B cell (primary cell): ENCODE results near the gene STK33. TPM values are rescaled to one million over a fixed set of nuclear protein-coding genes. Genes with fewer than 3 reads are reported as not detected.

ENCODE experiments used
- ATAC-seq: fragments of 200-7000 bp; cut with Tn5 transposase; one replicate; pipeline ENCODE4 v1.10.0; 2021; ENCODE audit warnings: low read depth, mild to moderate bottlenecking, moderate number of reproducible peaks, moderate library complexity
- CTCF ChIA-PET: fragments of 350-600 bp; sonication (Branson Sonifier 250); formaldehyde crosslinking; loops from one replicate; lab custom pipeline; 2021; ENCODE audit warnings: antibody characterized with exemption, inconsistent platforms; lab: Charles Lee
- POLR2A ChIA-PET: fragments of 350-600 bp; sonication (Branson Sonifier 250); formaldehyde crosslinking; loops from one replicate; lab custom pipeline; 2021; ENCODE audit warnings: antibody characterized with exemption; lab: Charles Lee
- DNase-seq: peaks from one replicate; pipeline ENCODE4 v3.0.0; 2013
- H2AFZ ChIP-seq: 2 replicates; pipeline ENCODE4 v1.6.1; 2012; ENCODE audit warnings: mild to moderate bottlenecking, low read depth, low read length; ENCODE audit not compliant: insufficient read depth, poor library complexity, severe bottlenecking
- H3K27ac ChIP-seq, 2 donors: 1 replicate in 1 of 2; 2 replicates in 1 of 2; pipeline ENCODE4 v1.5.1; 2012 to 2013; ENCODE audit warnings: low read length in 2 of 2, mild to moderate bottlenecking in 2 of 2, moderate library complexity in 1 of 2
- H3K27me3 ChIP-seq, 4 experiments: fragments of 200-600 bp in 1 of 4; sonication (generic) in 1 of 4; replicated peaks in 1 of 4; 1 replicate in 2 of 4; 2 replicates in 2 of 4; pipeline versions ENCODE4 v1.6.1 to v1.7.0; 2013 to 2016; ENCODE audit warnings: low read length in 3 of 4, mild to moderate bottlenecking in 2 of 4, mixed read lengths in 1 of 4, moderate library complexity in 1 of 4; ENCODE audit not compliant: insufficient read depth in 4 of 4, control insufficient read depth in 3 of 4; ENCODE audit errors: control extremely low read depth in 1 of 4
- H3K36me3 ChIP-seq, 2 experiments: replicated peaks in 1 of 2; 1 replicate in 1 of 2; 2 replicates in 1 of 2; pipeline versions ENCODE4 v1.6.1 to v1.7.1; 2013; ENCODE audit warnings: low read length in 1 of 2; ENCODE audit not compliant: insufficient read depth in 2 of 2, control insufficient read depth in 1 of 2; ENCODE audit errors: control extremely low read depth in 1 of 2, extremely low read depth in 1 of 2
- H3K4me1 ChIP-seq, 2 donors: fragments of 200-600 bp in 1 of 2; sonication (generic) in 1 of 2; 1 replicate in 1 of 2; 2 replicates in 1 of 2; pipeline versions ENCODE4 v1.5.1 to v1.6.1; 2013 to 2017; ENCODE audit warnings: low read length in 2 of 2; ENCODE audit not compliant: control insufficient read depth in 2 of 2, insufficient read depth in 2 of 2
- H3K4me2 ChIP-seq: replicated peaks from 2 replicates; pipeline ENCODE3; 2012; ENCODE audit warnings: mild to moderate bottlenecking, low read depth, low read length; ENCODE audit not compliant: poor library complexity, severe bottlenecking
- H3K4me3 ChIP-seq, 5 experiments: fragments of 200-600 bp in 1 of 5; sonication (generic) in 1 of 5; 1 replicate in 3 of 5; 2 replicates in 2 of 5; pipeline versions ENCODE4 v1.5.1 to v1.7.0; 2011 to 2016; ENCODE audit warnings: low read length in 4 of 5, mild to moderate bottlenecking in 4 of 5, low read depth in 2 of 5, control low read depth in 1 of 5, moderate library complexity in 1 of 5; ENCODE audit not compliant: insufficient read depth in 1 of 5; ENCODE audit errors: control extremely low read depth in 1 of 5, extremely low read depth in 1 of 5
- H3K79me2 ChIP-seq: fragments of 200-600 bp; sonication (generic); one replicate; pipeline ENCODE4 v1.6.0; 2016; ENCODE audit warnings: low read length; ENCODE audit not compliant: control insufficient read depth, insufficient read depth
- H3K9ac ChIP-seq: fragments of 200-600 bp; sonication (generic); 2 replicates; pipeline ENCODE4 v1.6.1; 2017; ENCODE audit warnings: mild to moderate bottlenecking, low read length, moderate library complexity
- H3K9me3 ChIP-seq, 3 donors: one replicate each; pipeline versions ENCODE4 v1.6.1 to v1.7.1; 2013; ENCODE audit warnings: low read length in 2 of 3; ENCODE audit not compliant: control insufficient read depth in 2 of 3, insufficient read depth in 1 of 3; ENCODE audit errors: control extremely low read depth in 1 of 3
- H4K20me1 ChIP-seq: 2 replicates; pipeline ENCODE4 v1.6.0; 2012; ENCODE audit warnings: mild to moderate bottlenecking, low read length; ENCODE audit not compliant: insufficient read depth, control insufficient read depth, poor library complexity, severe bottlenecking
- H3K27ac Mint-ChIP-seq: one replicate; pipeline ENCODE4 v1.8.0; 2021; ENCODE audit warnings: mixed read lengths
- H3K27me3 Mint-ChIP-seq: one replicate; pipeline ENCODE4 v1.8.0; 2021; ENCODE audit warnings: mixed read lengths
- H3K4me1 Mint-ChIP-seq: one replicate; pipeline ENCODE4 v1.8.0; 2021; ENCODE audit warnings: mixed read lengths
- H3K4me3 Mint-ChIP-seq: one replicate; pipeline ENCODE4 v1.8.0; 2021; ENCODE audit warnings: mixed read lengths
- H3K9me3 Mint-ChIP-seq: one replicate; pipeline ENCODE4 v1.8.0; 2022; ENCODE audit warnings: mixed read lengths; ENCODE audit not compliant: insufficient read depth
- EZH2 ChIP-seq: IDR thresholded peaks from 2 replicates; pipeline ENCODE4 v1.6.1; 2012; ENCODE audit warnings: borderline replicate concordance, low read depth, mild to moderate bottlenecking, moderate library complexity, low read length; ENCODE audit not compliant: insufficient read depth, poor library complexity, severe bottlenecking
- WGBS: methylation state at CpG from one replicate; pipeline ENCODE4 v1.1.5; 2013; ENCODE audit warnings: missing lambda C conversion rate; ENCODE audit not compliant: insufficient coverage; 5-methylcytosine and 5-hydroxymethylcytosine counted together
- intact Hi-C: fragments of 100-400 bp; cut with micrococcal nuclease; formaldehyde crosslinking; loops from one replicate; pipeline ENCODE4 v1.10.0; 2022
- polyA plus RNA-seq: library from polyadenylated mRNA; depleted of rRNA; stranded (reverse); fragments of >200 nt; gene quantifications from 2 replicates; pipeline ENCODE4 v1.2.3, GENCODE V29; 2012
- total RNA-seq, 2 donors: library from RNA; stranded (reverse); fragments of 120-200 nt in 1 of 2; gene quantifications; 1 replicate in 1 of 2; 2 replicates in 1 of 2; pipeline versions ENCODE4 v1.2.3 to v1.2.4, GENCODE V29; 2013 to 2022
- TF ChIP-seq, protein P1 (sequence below): fragments of 200-600 bp; IDR thresholded peaks from one replicate; pipeline ENCODE4 v1.8.0; 2022; ENCODE audit warnings: antibody characterized with exemption, mild to moderate bottlenecking

Gene STK33
- total and polyA plus RNA-seq, 2 donors (not counting 1 experiment from before 2014, with no cell fraction given): 3.1 to 9.3 TPM

DNA sequence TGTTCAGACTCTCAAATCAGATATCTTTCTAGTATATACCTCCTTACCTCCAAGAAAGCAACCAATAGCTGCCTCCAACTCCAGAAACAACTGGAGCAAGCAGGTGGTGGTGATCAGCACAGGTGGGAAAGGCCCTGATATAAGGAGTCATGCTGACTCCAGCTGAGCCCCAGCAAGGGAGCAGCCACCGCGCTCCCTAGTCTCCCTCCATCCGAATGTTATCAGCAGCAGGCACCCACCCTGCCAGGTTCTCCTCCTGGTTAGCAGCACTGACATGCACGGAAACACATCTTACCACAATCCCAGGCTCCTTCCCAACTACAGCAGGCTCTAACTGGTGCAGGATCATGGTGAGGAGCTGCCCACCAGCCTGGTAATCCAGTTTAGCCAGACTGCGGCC, 18.5 kb upstream of the STK33 start:
- Mint-ChIP-seq H3K4me1 (no peaks in the 10 kb centered on the region), H3K27ac (no peak overlapping the region), H3K4me3 (no peak overlapping the region), H3K9me3 (no peaks in the 10 kb centered on the region), H3K27me3 (no peaks in the 10 kb centered on the region)
- ChIA-PET POLR2A (no interaction called here), CTCF (no interaction called here)
- DNase-seq (no peak), ATAC-seq (no peak)
- Histone ChIP-seq H4K20me1 (no peaks in the 10 kb centered on the region), H3K4me1 (no peaks in the 10 kb centered on the region), H3K9ac (no peak overlapping the region), H3K27me3 (peaks cover 0 to 4% (median 0%) of the 10 kb centered on the region in 4 experiments), H3K79me2 (no peaks in the 10 kb centered on the region), H2AFZ (no peak overlapping the region), H3K27ac (no peak overlapping the region), H3K4me2 (no peak overlapping the region), H3K36me3 (peaks cover 0 to 14% of the 10 kb centered on the region in 2 experiments), H3K4me3 (no peak overlapping the region), H3K9me3 (no peaks in the 10 kb centered on the region)
- TF ChIP-seq, protein P1, sequence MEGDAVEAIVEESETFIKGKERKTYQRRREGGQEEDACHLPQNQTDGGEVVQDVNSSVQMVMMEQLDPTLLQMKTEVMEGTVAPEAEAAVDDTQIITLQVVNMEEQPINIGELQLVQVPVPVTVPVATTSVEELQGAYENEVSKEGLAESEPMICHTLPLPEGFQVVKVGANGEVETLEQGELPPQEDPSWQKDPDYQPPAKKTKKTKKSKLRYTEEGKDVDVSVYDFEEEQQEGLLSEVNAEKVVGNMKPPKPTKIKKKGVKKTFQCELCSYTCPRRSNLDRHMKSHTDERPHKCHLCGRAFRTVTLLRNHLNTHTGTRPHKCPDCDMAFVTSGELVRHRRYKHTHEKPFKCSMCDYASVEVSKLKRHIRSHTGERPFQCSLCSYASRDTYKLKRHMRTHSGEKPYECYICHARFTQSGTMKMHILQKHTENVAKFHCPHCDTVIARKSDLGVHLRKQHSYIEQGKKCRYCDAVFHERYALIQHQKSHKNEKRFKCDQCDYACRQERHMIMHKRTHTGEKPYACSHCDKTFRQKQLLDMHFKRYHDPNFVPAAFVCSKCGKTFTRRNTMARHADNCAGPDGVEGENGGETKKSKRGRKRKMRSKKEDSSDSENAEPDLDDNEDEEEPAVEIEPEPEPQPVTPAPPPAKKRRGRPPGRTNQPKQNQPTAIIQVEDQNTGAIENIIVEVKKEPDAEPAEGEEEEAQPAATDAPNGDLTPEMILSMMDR: no peak
- no peak for TF ChIP-seq EZH2
- WGBS: 93% methylated on average over 4 of the region's 5 CpGs
- intact Hi-C loops: no loop called here

DNA sequence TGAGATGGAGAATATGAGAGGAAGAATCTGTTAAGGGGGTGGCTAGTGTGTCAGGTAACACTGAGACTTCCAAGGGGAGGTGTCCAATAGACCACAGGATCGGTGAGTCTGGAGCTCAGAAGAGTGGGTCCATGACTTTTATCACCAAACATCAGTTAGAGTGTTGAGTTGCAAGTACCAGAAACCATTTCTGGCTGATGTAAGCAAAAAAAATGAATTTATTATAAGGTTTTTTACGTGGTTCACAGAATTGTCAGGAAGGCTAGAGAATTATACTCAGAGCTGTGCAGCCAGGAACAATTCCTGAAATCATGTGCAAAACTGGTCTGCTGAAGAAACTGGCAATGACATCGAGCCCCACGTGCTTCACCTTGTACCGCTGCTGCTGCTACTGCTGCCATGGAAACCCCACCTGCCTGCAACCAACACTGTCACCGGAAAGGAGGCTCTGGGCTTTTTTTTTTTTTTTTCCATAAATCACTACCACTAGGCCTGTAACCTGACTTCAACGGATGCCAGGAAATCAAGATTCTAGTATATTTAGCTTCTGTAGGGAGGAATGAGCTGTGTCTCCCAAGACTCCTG, 16.6 kb upstream of the STK33 start:
- DNase-seq (no peak), ATAC-seq (no peak)
- Histone ChIP-seq H3K4me2 (no peak overlapping the region), H3K27me3 (peaks cover 0 to 4% (median 0%) of the 10 kb centered on the region in 4 experiments), H3K9ac (no peak overlapping the region), H3K36me3 (peaks cover 0 to 5% of the 10 kb centered on the region in 2 experiments), H4K20me1 (no peaks in the 10 kb centered on the region), H2AFZ (no peak overlapping the region), H3K79me2 (no peaks in the 10 kb centered on the region), H3K27ac (no peak overlapping the region), H3K4me1 (no peaks in the 10 kb centered on the region), H3K9me3 (no peaks in the 10 kb centered on the region), H3K4me3 (no peak overlapping the region)
- no peak overlapping the region for H3K4me3 Mint-ChIP-seq
- H3K4me1 Mint-ChIP-seq: no peaks in the 10 kb centered on the region
- intact Hi-C loops: no loop called here
- POLR2A ChIA-PET: no interaction called here
- no peak overlapping the region for H3K27ac Mint-ChIP-seq
- WGBS: 35% methylated on average over 4 of the region's 7 CpGs
- peaks cover 4% of the 10 kb centered on the region for H3K27me3 Mint-ChIP-seq
- no peaks in the 10 kb centered on the region for H3K9me3 Mint-ChIP-seq
- CTCF ChIA-PET: no interaction called here
- no peak for TF ChIP-seq EZH2
- TF ChIP-seq, protein P1: no peak
